H1 (cell line): Measurements from ENCODE around the gene SND1. TPM values are rescaled to one million over a fixed set of nuclear protein-coding genes. Genes with fewer than 3 reads are reported as not detected.

Experiments used
- CTCF ChIA-PET: fragments of 300-600 bp; sonication (Branson Sonifier 250); formaldehyde crosslinking; loops from one replicate; lab custom pipeline; 2021; ENCODE audit not compliant: partially characterized antibody; lab: Charles Lee
- POLR2A ChIA-PET: fragments of 300-600 bp; sonication (Branson Sonifier 250); formaldehyde crosslinking; loops from one replicate; lab custom pipeline; 2021; ENCODE audit warnings: inconsistent platforms; ENCODE audit not compliant: partially characterized antibody; lab: Charles Lee
- DNase-seq, 2 experiments: peaks; one replicate each; pipeline versions ENCODE4 v3.0.0 to v3.0.0-alpha.2; 2010 to 2022; ENCODE audit warnings: low spot score in 2 of 2, low read depth in 1 of 2, mixed read lengths in 1 of 2
- FAIRE-seq: peaks from 2 replicates; lab custom pipeline; 2011; peaks lifted over from hg19 to GRCh38; lab: Jason Lieb, UNC
- H2AFZ ChIP-seq: 2 replicates; pipeline ENCODE4 v1.8.1; 2012; ENCODE audit warnings: low read length, inconsistent platforms
- H2AK5ac ChIP-seq: 2 replicates; pipeline ENCODE4 v1.6.1; 2013; ENCODE audit warnings: low read depth, low read length
- H2BK120ac ChIP-seq: replicated peaks from 2 replicates; pipeline ENCODE3; 2013; ENCODE audit warnings: low read depth, low read length, inconsistent platforms
- H2BK12ac ChIP-seq: 2 replicates; pipeline ENCODE4 v1.6.1; 2013; ENCODE audit warnings: low read depth, low read length
- H2BK15ac ChIP-seq: 2 replicates; pipeline ENCODE4 v1.6.1; 2013; ENCODE audit warnings: low read length
- H2BK20ac ChIP-seq: 2 replicates; pipeline ENCODE4 v1.6.1; 2013; ENCODE audit warnings: low read length
- H2BK5ac ChIP-seq: 2 replicates; pipeline ENCODE4 v1.6.1; 2013; ENCODE audit warnings: low read depth, low read length
- H3K14ac ChIP-seq: 2 replicates; pipeline ENCODE4 v1.6.1; 2013; ENCODE audit warnings: inconsistent platforms; ENCODE audit not compliant: insufficient read length
- H3K18ac ChIP-seq: 2 replicates; pipeline ENCODE4 v1.6.1; 2013; ENCODE audit warnings: low read length; ENCODE audit errors: extremely low read depth
- H3K23ac ChIP-seq: 2 replicates; pipeline ENCODE4 v1.6.1; 2013; ENCODE audit warnings: inconsistent platforms; ENCODE audit not compliant: insufficient read length
- H3K23me2 ChIP-seq: 2 replicates; pipeline ENCODE4 v1.6.1; 2013; ENCODE audit warnings: low read depth, low read length
- H3K27ac ChIP-seq: 2 replicates; pipeline ENCODE4 v1.6.1; 2011; ENCODE audit warnings: low read depth, low read length, inconsistent platforms
- H3K27me3 ChIP-seq, 4 experiments: replicated peaks in 1 of 4; 1 replicate in 1 of 4; 2 replicates in 3 of 4; pipeline versions ENCODE4 v1.6.1 to v1.8.1; 2011 to 2013; ENCODE audit warnings: low read length in 3 of 4, mild to moderate bottlenecking in 3 of 4, inconsistent platforms in 2 of 4, mixed read lengths in 2 of 4, moderate library complexity in 1 of 4; ENCODE audit not compliant: control insufficient read depth in 3 of 4, insufficient read depth in 3 of 4; ENCODE audit errors: extremely low read depth in 1 of 4
- H3K36me3 ChIP-seq, 4 experiments: 2 replicates each; pipeline versions ENCODE4 v1.6.1 to v1.8.1; 2011 to 2013; ENCODE audit warnings: mild to moderate bottlenecking in 4 of 4, low read length in 3 of 4, moderate library complexity in 2 of 4, control low read depth in 1 of 4, inconsistent platforms in 1 of 4; ENCODE audit not compliant: insufficient read depth in 4 of 4, control insufficient read depth in 2 of 4
- H3K4ac ChIP-seq: replicated peaks from 2 replicates; pipeline ENCODE3; 2013; ENCODE audit warnings: low read length, low read depth, mixed read lengths, inconsistent platforms; ENCODE audit not compliant: insufficient read length
- H3K4me1 ChIP-seq, 4 experiments: replicated peaks in 1 of 4; 1 replicate in 1 of 4; 2 replicates in 3 of 4; pipeline versions ENCODE4 v1.6.1 to v1.8.1; 2011 to 2013; ENCODE audit warnings: low read length in 3 of 4, inconsistent platforms in 2 of 4, mixed read lengths in 1 of 4; ENCODE audit not compliant: insufficient read depth in 4 of 4, control insufficient read depth in 3 of 4
- H3K4me2 ChIP-seq, 2 experiments: 2 replicates each; pipeline versions ENCODE4 v1.6.1 to v1.8.1; 2011 to 2013; ENCODE audit warnings: low read depth in 2 of 2, low read length in 2 of 2, control low read depth in 1 of 2, inconsistent platforms in 1 of 2, mild to moderate bottlenecking in 1 of 2; ENCODE audit not compliant: insufficient read depth in 1 of 2
- H3K4me3 ChIP-seq, 4 experiments: fragments of 200-600, 300-600 bp in 1 of 4; sonication (generic), shearing (Covaris generic), sonication (Bioruptor Twin) in 1 of 4; 2 replicates each; pipeline versions ENCODE4 v1.5.1 to v1.8.1; 2011 to 2016; ENCODE audit warnings: low read length in 4 of 4, low read depth in 3 of 4, control low read depth in 2 of 4, inconsistent platforms in 2 of 4, mild to moderate bottlenecking in 2 of 4, mixed read lengths in 1 of 4, moderate library complexity in 1 of 4; ENCODE audit not compliant: insufficient read depth in 2 of 4; ENCODE audit errors: extremely low read depth in 1 of 4
- H3K56ac ChIP-seq: replicated peaks from 2 replicates; pipeline ENCODE3; 2013; ENCODE audit warnings: low read depth, mild to moderate bottlenecking, mixed read lengths, low read length, inconsistent platforms; ENCODE audit not compliant: insufficient read length
- H3K79me1 ChIP-seq: 2 replicates; pipeline ENCODE4 v1.6.1; 2013; ENCODE audit warnings: low read depth, low read length, control low read depth
- H3K79me2 ChIP-seq, 2 experiments: 2 replicates each; pipeline versions ENCODE4 v1.6.1 to v1.8.1; 2012 to 2013; ENCODE audit warnings: low read length in 2 of 2, mild to moderate bottlenecking in 2 of 2, inconsistent platforms in 1 of 2; ENCODE audit not compliant: insufficient read depth in 2 of 2, control insufficient read depth in 1 of 2
- H3K9ac ChIP-seq, 4 experiments: replicated peaks in 1 of 4; 1 replicate in 1 of 4; 2 replicates in 3 of 4; pipeline versions ENCODE4 v1.6.1 to v1.8.1; 2011 to 2013; ENCODE audit warnings: low read depth in 3 of 4, low read length in 3 of 4, control low read depth in 2 of 4, mild to moderate bottlenecking in 2 of 4, moderate library complexity in 2 of 4, inconsistent platforms in 1 of 4; ENCODE audit errors: extremely low read depth in 1 of 4
- H3K9me3 ChIP-seq, 2 experiments: 2 replicates each; pipeline versions ENCODE4 v1.6.1 to v1.8.1; 2012 to 2013; ENCODE audit warnings: mild to moderate bottlenecking in 2 of 2, moderate library complexity in 2 of 2, control low read depth in 1 of 2, inconsistent platforms in 1 of 2, low read depth in 1 of 2, low read length in 1 of 2, mixed read lengths in 1 of 2; ENCODE audit not compliant: insufficient read depth in 2 of 2
- H4K20me1 ChIP-seq, 2 experiments: replicated peaks in 1 of 2; 2 replicates each; pipeline versions ENCODE3 to v1.8.1; 2011 to 2013; ENCODE audit warnings: inconsistent platforms in 2 of 2, low read length in 2 of 2, mild to moderate bottlenecking in 1 of 2; ENCODE audit not compliant: insufficient read depth in 2 of 2, control insufficient read depth in 1 of 2
- H4K5ac ChIP-seq: 2 replicates; pipeline ENCODE4 v1.6.1; 2013; ENCODE audit warnings: low read length, low read depth, mixed read lengths, inconsistent platforms; ENCODE audit not compliant: insufficient read length
- H4K8ac ChIP-seq: 2 replicates; pipeline ENCODE4 v1.8.0; 2013; ENCODE audit warnings: mild to moderate bottlenecking, moderate library complexity, low read length, inconsistent platforms; ENCODE audit not compliant: insufficient read depth; ENCODE audit errors: extremely low read depth
- H4K91ac ChIP-seq: replicated peaks from 2 replicates; pipeline ENCODE3; 2013; ENCODE audit warnings: low read length, mixed read lengths, inconsistent platforms; ENCODE audit not compliant: insufficient read length
- ASH2L ChIP-seq: fragments of 200-600, 300-600 bp; sonication (generic); IDR thresholded peaks from one replicate; pipeline ENCODE4 v1.7.1; 2017; ENCODE audit warnings: low read length
- CBX5 ChIP-seq: fragments of 300-800, 300-1000 bp; sonication (generic); IDR thresholded peaks from 2 replicates; pipeline ENCODE4 v1.7.1; 2016; ENCODE audit warnings: antibody characterized with exemption, low read length, low read depth
- CHD1 ChIP-seq: IDR thresholded peaks from 2 replicates; pipeline ENCODE4 v1.6.1; 2012; ENCODE audit warnings: low read depth, low read length, improper control_type of control experiment
- RAD21 ChIP-seq, 2 experiments: IDR thresholded peaks in 1 of 2; conservative IDR thresholded peaks in 1 of 2; 2 replicates each; pipeline ENCODE4 v1.6.1; 2011; ENCODE audit warnings: low read depth in 2 of 2, low read length in 2 of 2, improper control_type of control experiment in 1 of 2, inconsistent platforms in 1 of 2, mild to moderate bottlenecking in 1 of 2, moderate library complexity in 1 of 2
- SIRT6 ChIP-seq: IDR thresholded peaks from one replicate; pipeline ENCODE4 v1.7.1; 2012; ENCODE audit warnings: low read length, inconsistent platforms
- SP4 ChIP-seq: IDR thresholded peaks from 2 replicates; pipeline ENCODE4 v1.6.1; 2012; ENCODE audit warnings: low read length, inconsistent platforms
- TCF12 ChIP-seq: IDR thresholded peaks from 2 replicates; pipeline ENCODE4 v1.6.1; 2011; ENCODE audit warnings: low read depth, mild to moderate bottlenecking, low read length
- WGBS, 2 experiments: shearing (Covaris generic) in 1 of 2; methylation state at CpG; one replicate each; pipeline versions ENCODE4 v1.1.6 to v1.1.7; 2013 to 2015; ENCODE audit warnings: low lambda C conversion rate in 2 of 2, mixed read lengths in 2 of 2, inconsistent platforms in 1 of 2, low coverage in 1 of 2, missing lambda C conversion rate in 1 of 2; ENCODE audit not compliant: insufficient replicate concordance in 2 of 2, insufficient coverage in 1 of 2, insufficient read length in 1 of 2; ENCODE audit errors: extremely low coverage in 1 of 2, missing lambda C conversion rate in 1 of 2; 5-methylcytosine and 5-hydroxymethylcytosine counted together
- polyA plus RNA-seq, 7 experiments: library from polyadenylated mRNA; depleted of rRNA in 3 of 7; stranded (reverse) in 5 of 7; unstranded in 2 of 7; fragments of >200 nt in 5 of 7; fragments of 200-250 nt in 2 of 7; gene quantifications; 1 replicate in 5 of 7; 2 replicates in 1 of 7; 4 replicates in 1 of 7; pipeline versions ENCODE4 v1.2.1 to v1.2.3, GENCODE V29; 2011 to 2013; ENCODE audit warnings: missing spikeins in 2 of 7, mixed read lengths in 2 of 7
- total RNA-seq: library from RNA; stranded (reverse); fragmentation: NEBNext Ultra II Directional; extraction: Animal tissue kit (Norgen Biotek cat#: 25700); gene quantifications from 2 replicates; pipeline ENCODE4 v1.2.1, GENCODE V29; 2021

The SND1 gene
- total and polyA plus RNA-seq, 2 of the 8 experiments (the other 6 are each of a cell fraction or from before 2014, with no cell fraction given) = 122 to 290 TPM

DNA sequence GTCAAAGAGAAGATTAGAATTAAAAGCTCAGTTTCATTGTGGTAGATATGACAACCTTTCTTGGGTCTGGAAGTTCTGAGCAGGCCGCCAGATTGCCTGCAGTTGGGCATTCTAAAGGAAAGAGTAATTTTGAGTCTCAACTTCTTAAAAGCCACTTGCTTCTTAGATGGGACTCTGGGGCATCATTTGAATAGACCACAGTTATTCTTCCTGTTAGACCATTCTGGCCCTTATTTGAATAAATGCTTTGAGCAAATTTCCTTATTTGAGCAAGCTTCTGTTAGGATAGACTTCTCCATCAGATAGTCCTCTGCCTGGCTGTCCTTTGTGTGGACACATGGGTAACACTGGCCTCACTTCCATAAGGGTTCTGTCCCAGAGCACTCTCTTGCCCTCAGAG is 40.2 kb downstream of the SND1 start:
- no peak overlapping the region for H3K4ac ChIP-seq
- H3K23me2 ChIP-seq = no peaks in the 10 kb centered on the region
- no peak overlapping the region for H2BK15ac ChIP-seq
- no peak overlapping the region for H2BK5ac ChIP-seq
- H3K56ac ChIP-seq = no peak overlapping the region
- H4K20me1 ChIP-seq = peaks cover 0 to 10% of the 10 kb centered on the region in 2 experiments
- no peak overlapping the region for H4K8ac ChIP-seq
- no peaks in the 10 kb centered on the region; a peak in 1 of 7 replicates for H3K4me1 ChIP-seq
- H4K5ac ChIP-seq = no peak overlapping the region
- 94% methylated on average over 1 of the region's 1 CpG; no CpG with 5 or more reads in 1 of the 2 experiments for WGBS, 2 experiments
- ChIA-PET CTCF (interaction anchor here (1.0 to 4.4 kb wide), 5 partner anchors 16 to 72 kb away, joined by 3 to 24 read pairs (median 4); no protein-coding TSS in a partner anchor), POLR2A (interaction anchor here (1.5 kb wide), 1 partner anchor 12 kb away, joined by 3 read pairs; no protein-coding TSS in a partner anchor)
- peaks cover 0 to 1% (median 0%) of the 10 kb centered on the region in 4 experiments; a peak in 1 of 7 replicates for H3K27me3 ChIP-seq
- H3K79me1 ChIP-seq = peaks cover 7% of the 10 kb centered on the region
- H3K18ac ChIP-seq = no peak overlapping the region
- no peak overlapping the region for H3K4me3 ChIP-seq
- DNase-seq (no peak), FAIRE-seq (no peak)
- TF ChIP-seq SP4 (no peak), ASH2L (no peak), TCF12 (no peak), RAD21 (IDR thresholded peaks at IDR 0.05 in 1 of 2, conservative IDR thresholded peaks at IDR 0.05 in 1 of 2; ENCODE audit: low read depth in 2 of 2, low read length in 2 of 2) (no peak), SIRT6 (no peak), CHD1 (no peak), CBX5 (no peak)
- no peak overlapping the region for H3K27ac ChIP-seq
- H3K9ac ChIP-seq = no peak overlapping the region
- no peak overlapping the region for H4K91ac ChIP-seq
- no peaks in the 10 kb centered on the region for H3K9me3 ChIP-seq
- no peak overlapping the region for H2BK20ac ChIP-seq
- peaks cover 4 to 59% (median 26%) of the 10 kb centered on the region in 4 experiments; a peak in 7 of 8 replicates for H3K36me3 ChIP-seq
- no peak overlapping the region for H2AFZ ChIP-seq
- no peak overlapping the region for H2BK12ac ChIP-seq
- no peak overlapping the region for H3K23ac ChIP-seq
- H3K4me2 ChIP-seq = no peak overlapping the region
- peaks cover 0 to 85% of the 10 kb centered on the region in 2 experiments; a peak in 3 of 4 replicates for H3K79me2 ChIP-seq
- no peak overlapping the region for H2BK120ac ChIP-seq
- no peak overlapping the region for H3K14ac ChIP-seq
- H2AK5ac ChIP-seq = no peak overlapping the region
